ENCODE measurements around the gene CAB39. TPM values are rescaled to one million over a fixed set of nuclear protein-coding genes. Genes with fewer than 3 reads are reported as not detected.
A peak's percentile ranks its signal among the peaks of the same experiment; 100 is the strongest.

Gene CAB39
- total RNA-seq: 80.9 TPM
- long read RNA-seq, transcript CAB39-201 (9 exons, 3,826 nt): major isoform, 239 of 265 reads
- long read RNA-seq, transcript CAB39-202 (9 exons, 1,626 nt): minor isoform, 5 of 265 reads
- long read RNA-seq, partial matches to known transcripts: 10 of 265 reads
- long read RNA-seq, other reads (novel, unspliced or antisense): 10 of 265 reads

DNA sequence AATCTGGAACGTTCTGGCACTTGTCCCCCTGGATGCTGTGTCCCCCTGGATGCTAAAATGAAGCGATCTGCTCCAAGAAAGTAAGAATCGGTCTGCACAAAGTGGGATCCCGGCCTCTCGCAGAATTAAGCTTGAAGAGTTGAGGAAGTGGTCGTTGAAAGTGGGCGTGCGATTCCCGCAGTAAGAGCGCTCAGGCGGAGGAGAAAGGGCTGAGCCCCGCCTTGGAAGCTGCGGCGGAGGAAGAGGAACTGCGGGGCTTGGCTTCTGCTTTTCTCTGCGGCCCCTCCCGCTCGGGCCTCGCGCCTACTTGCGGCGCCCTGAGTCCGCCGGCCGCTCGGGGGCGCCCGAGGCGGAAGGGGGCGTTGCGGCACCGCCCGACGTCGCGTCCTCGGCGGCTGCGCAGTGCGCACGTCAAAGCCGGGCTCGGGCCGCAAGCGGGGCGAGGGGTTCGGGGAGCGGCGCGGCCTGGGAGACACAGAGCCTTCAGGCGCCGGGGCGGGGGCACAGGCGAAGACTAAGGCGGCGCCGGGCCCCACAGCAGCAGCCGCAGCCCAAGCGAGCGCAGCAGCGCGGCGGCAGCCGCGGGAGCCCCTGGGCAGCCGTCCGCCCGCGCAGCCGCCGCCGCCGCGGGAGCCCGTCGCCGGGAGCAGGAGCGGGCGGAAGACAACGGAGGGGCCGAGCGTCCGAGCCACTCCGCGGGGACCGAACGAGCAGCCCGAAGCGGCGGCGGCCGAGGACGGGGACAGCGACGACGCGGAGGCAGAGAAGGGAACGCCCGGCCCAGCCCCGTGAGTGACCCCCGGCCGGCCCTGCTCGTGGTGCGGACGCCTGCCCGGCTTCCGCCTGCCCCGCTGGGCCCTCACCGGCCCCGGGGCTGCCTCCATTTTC lies at the start of gene CAB39:
TSS of gene CAB39 (plus strand) at position 400 of the 888 bp plus-strand sequence. CDS start 47,160 bp downstream, outside the sequence.
- intact Hi-C loops (cut with DNase I): loop anchor here (5.0 kb wide), 1 partner anchor 85 kb away; no protein-coding TSS in a partner anchor
- DNase-seq (peak; percentile 93), ATAC-seq (ENCODE audit: poor library complexity) (peak; percentile 97)

DNA sequence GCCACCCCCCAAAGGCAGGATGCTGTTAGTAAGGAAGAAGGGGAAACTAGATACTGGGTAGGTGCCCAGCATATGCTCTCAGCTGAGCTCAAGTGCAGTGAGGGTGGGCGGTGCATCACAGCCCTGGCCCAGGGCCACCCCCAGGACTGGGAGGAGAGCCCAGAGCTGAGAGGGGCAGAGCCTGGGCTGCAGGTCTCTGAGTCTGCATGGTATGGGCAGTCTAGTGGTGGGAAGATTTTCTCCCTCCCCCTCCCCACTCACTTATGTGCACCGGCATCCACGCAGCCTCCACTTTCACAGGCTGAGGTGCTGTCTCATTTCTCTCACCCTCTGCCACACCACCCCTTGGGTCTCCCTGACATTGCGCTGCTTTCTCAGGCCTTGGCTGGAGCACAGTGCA lies 48.5 kb upstream of the CAB39 start:
- intact Hi-C loops (cut with DNase I): no loop called here
- peak; percentile 75 for DNase-seq
- ATAC-seq (ENCODE audit: poor library complexity): peak; percentile 71

DNA sequence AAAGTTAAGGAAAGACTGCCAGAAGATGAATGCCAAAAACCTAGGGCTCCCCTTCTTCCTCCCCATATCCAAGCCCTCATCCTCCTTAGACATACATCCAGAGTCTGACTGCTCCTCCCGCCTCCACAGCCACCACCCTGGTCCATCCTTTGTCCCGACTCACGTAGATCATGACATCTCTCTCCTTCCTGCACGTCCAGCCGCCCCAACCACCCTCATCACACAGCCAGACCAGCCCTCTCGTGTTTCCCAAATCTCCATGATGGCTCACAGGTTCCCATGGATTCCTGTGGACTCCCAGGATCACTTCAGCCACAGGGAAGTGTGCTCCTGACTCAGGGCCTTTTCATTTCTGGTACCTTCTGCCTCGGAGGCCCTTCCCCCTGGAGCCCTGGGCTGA lies 47.8 kb upstream of the CAB39 start:
- ATAC-seq (ENCODE audit: poor library complexity) (no peak), DNase-seq (no peak)
- intact Hi-C loops (cut with DNase I): no loop called here

DNA sequence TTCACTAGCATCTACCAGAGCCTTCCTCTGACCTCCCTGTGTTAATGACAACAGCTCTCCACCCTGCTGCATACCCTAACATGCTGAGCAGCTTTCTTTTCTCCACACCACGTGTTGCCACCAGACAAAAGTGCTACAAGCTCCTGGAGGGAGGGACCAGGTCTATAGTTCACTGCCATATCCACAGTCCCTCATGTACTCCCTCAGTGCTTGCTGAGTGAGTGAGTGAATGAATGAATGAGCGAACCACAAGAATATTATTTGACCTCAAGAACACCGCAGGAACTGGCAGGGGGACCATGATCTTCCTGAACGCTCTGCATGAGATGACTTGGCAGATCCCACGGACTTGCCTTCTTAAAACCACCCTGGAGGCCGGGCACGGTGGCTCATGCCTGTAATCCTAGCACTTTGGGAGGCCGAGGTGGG lies 47.4 kb upstream of the CAB39 start:
- no peak for ATAC-seq (ENCODE audit: poor library complexity)
- no peak for DNase-seq
- intact Hi-C loops (cut with DNase I): no loop called here

DNA sequence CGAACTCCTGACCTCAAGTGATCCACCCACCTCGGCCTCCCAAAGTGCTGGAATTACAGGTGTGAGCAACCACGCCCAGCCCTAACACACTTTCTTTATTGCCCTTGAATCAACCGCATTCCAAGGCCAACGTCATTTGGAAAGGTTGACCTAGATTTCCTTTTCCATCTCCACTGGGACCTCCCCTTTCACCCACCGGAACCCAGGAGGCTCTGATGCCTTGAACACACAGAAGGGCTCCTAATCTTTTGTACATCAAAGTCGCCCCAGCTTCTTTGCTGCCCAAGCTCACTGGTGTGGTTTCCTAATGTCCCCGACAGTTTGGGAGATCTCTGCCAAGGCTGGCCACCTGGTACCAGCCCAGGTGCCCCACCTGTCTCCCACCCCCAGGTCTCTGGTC lies 46.2 kb upstream of the CAB39 start:
- intact Hi-C loops (cut with DNase I): no loop called here
- ATAC-seq (ENCODE audit: poor library complexity): no peak
- no peak for DNase-seq

DNA sequence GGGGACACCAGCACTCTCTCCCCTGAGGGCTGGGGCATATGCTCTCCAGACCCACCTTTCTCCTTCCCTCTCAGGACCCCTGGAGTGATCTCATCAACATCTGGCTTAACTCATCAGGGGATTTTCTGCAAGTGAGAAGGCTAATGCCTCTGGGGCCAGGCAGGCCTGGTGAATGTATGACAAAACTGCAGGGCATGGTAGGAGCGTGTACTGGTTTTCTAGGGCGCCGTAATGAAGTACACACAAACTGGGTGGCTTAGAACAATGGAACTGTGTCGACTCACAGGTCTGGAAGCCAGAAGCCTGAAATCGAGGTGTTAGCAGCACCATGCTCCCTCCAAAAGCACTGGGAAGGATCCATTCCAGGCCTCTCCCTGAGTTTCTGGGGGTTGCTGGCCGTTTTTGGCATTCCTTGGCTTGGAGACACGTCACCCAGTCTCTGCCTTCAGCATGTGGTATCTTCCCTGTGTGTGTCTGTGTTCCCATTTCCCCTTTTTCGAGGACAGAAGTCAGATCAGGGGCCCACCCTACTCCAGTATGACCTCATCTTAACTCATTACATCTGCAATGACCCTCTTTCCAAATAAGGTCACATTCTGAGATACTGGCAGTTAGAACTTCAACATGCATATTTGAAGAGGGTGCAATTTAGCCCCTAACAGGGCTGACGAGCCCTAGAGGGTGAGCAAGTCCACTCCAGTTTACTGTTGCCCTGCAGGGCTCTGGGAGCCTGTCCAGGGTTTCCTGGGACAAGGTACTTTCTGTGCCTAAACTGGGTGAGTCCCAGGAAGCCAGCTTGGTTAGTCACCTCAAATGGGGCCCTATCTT lies 45.5 kb upstream of the CAB39 start:
- no peak for DNase-seq

DNA sequence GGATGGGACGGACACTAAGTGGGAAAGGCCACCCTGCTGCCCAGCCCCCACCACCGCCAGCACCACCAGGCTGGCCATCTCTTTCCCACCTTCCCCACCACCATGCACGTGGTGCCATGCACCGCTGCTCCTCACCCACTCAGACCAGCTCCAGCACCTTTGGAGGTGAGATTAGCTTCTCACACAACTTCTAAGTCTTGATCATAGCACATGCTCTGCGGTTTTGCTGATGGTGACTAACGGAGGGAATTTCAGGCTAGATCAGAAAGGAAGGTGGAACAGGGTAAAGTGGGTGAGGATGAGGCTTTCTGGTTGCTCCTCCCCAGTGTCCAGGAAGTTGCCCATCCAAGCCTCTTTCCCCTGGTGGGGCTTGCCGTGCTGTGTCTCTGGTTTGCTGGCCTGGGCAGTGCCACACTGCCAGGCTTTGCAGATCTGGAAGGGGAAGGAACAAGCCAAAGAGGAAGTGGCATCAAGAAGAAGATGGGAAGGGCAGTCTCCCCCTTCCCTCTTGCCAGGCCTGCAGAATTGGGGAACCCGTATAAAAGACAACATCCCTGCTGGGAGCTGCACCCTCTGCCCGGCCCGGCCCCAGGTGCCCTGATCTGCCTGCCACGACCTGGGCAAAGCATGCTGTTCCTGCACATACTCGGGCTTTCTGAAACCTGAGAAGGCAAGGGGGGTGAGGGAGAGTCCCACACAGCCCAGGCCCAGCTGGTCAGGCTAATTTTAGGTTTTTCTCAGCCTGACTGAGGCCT lies 44.3 kb upstream of the CAB39 start:
- DNase-seq: peak; percentile 70
- peak; percentile 81 for ATAC-seq (ENCODE audit: poor library complexity)
- intact Hi-C loops (cut with DNase I): no loop called here

More for the DNA sequence above, 45.5 kb upstream of the CAB39 start:
- peak; percentile 28 for ATAC-seq (ENCODE audit: poor library complexity)
- intact Hi-C loops (cut with DNase I): no loop called here

DNA sequence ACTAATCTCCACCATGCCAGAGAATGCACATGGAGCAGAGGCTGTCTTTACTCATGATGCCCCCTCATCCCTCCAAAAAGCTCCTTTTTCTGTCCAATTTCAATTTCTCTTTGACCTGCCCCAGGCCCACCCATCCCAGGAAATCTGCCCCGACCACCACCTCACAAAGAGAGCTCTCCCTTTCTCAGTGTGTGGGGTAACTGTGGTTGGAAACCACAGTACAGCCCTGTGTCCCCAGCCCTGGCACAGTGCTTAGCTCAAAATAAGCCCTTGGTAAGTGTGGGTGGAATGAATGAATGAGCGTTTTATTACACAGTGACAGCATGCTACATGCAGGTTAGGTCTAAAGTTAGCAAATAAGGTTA lies 43.7 kb upstream of the CAB39 start:
- DNase-seq (no peak), ATAC-seq (ENCODE audit: poor library complexity) (peak; percentile 4)
- intact Hi-C loops (cut with DNase I): no loop called here

DNA sequence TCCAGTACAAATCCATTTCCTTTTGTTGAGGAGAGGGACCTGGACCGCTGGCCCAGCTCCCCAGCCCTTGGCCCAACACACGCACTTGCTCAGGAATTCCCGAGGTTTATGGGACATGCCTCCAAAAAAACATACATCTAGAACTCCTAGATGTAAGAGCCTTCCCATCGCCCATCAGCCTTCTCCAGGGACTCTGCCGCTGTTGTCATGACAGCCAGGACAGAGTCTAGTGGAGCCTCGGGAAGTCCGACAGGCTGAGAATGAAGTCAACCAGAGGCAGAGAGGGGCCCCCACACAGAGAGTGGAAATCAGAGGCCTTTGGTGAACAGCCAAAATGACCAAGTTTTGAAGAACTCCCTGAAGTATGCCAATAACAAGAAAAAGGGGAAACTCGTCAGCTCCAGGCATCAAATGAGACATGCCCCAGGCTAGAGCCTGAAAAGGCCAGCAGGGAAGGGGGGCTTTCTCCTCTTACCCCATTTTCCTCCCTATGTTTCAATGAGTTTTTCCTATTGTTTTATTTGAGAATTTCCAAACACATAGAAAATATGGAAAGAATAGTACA lies 43.2 kb upstream of the CAB39 start:
- intact Hi-C loops (cut with DNase I): no loop called here
- ATAC-seq (ENCODE audit: poor library complexity): no peak
- DNase-seq: no peak

DNA sequence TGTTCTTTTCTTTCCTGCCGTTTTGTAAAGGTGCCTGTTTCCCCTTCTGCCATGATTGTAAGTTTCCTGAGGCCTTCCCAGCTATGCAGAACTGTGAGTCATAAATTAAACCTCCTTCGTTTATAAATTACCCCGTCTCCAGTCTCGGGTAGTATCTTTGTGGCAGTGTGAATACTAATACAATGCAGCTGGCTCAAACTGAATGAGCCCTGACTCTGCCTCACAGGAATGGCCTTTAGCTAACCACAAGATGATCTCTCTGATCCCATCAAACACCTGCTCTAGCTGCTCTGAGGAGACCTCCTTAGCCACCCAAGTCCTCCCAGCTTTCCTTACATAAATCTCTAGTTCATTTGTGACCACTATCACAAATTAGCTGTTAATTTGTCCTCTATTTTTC lies 41.5 kb upstream of the CAB39 start:
- ATAC-seq (ENCODE audit: poor library complexity) (no peak), DNase-seq (no peak)
- intact Hi-C loops (cut with DNase I): no loop called here

DNA sequence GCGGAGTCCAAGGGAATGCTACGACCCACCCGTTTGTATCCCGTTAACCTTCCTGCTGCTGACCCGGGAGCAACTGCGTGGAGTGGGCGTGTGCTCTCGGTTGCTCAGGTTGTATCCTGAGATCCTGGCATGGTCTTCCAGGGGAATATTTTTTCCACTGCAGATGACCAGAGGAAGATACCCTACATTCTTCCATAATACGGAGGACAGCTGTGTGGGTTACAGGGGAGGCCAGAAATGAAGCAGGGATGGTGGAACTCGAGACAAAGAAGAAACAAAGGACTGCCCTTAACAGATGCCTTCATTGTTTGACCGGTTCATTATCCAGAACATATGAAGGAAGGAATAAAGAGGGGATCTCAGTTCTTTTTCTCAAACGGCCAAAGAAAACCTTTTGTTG lies 39.8 kb upstream of the CAB39 start:
- ATAC-seq (ENCODE audit: poor library complexity) (no peak), DNase-seq (no peak)
- intact Hi-C loops (cut with DNase I): no loop called here

DNA sequence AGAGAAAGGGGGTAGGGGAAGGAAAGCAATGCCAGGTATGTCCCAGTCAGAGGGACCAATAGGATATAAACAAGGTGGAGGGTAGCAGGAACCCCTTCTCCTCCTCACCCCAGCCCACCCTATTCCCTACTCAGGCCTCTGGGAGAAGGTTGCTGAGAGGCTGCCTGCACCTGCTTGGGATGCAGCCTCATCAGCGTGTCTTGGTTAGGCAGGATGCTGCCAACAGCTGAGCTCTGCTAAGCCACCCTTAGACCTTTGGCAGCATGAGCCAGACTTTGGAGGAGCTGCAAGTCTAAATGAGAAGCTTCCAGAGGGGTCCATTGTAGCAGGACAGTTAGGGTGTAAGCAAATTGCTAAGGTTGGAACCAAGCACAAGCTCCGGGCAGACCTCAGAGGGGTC lies 38.2 kb upstream of the CAB39 start:
- DNase-seq (no peak), ATAC-seq (ENCODE audit: poor library complexity) (no peak)
- intact Hi-C loops (cut with DNase I): no loop called here

DNA sequence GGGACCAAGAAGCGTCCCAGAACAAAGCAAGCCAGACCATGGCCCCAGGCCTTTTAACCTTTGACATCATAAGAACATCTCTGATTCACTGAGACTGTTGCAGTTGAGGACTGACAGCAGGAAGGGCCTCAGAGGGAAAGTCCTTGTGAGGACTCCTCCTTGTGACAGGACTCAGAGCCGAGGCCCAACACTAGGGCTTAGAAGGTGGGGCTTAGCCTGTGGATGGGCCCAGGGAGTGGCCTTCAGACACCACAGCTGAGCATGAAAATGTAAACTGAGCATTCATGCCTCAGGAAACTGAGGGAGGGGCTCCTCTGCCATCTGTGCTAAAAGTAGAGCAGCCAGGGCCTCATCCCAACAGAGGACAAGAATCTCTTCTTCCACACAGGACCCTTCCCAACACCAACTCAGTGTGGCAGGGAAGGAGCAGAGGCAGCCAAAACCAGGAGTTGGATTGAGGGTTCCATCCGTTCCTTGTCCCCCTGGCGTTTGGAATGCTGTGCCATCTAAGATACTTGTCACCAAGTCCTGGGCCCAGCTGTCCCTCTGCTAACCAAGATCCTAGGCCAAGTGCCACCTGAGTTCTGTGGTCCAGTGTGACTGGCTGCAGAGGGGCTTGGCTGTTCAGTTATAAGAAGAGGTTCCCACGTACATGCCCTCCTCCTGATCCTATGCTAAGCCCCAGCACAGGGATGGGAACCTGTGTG lies 37.5 kb upstream of the CAB39 start:
- intact Hi-C loops (cut with DNase I): no loop called here
- DNase-seq: no peak
- no peak for ATAC-seq (ENCODE audit: poor library complexity)

DNA sequence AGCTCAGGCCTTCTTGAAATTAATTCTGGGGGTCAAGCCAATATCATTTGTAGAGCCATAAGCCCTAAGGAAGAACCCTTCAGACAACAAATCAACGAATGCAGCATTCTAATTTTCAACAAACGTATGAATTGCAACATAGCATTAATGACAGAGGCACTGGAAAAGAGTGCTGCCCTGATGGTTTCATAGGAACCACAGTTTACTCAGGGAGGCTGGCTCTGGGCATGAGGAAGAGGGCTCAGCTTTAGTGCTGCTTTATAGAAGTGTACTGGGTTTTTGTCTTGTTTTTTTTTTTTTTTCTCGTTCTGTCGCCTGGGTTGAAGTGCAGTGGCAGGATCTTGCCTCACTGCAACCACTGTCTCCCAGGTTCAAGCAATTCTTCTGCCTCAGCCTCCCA lies 36.1 kb upstream of the CAB39 start:
- DNase-seq (no peak), ATAC-seq (ENCODE audit: poor library complexity) (no peak)
- intact Hi-C loops (cut with DNase I): no loop called here

DNA sequence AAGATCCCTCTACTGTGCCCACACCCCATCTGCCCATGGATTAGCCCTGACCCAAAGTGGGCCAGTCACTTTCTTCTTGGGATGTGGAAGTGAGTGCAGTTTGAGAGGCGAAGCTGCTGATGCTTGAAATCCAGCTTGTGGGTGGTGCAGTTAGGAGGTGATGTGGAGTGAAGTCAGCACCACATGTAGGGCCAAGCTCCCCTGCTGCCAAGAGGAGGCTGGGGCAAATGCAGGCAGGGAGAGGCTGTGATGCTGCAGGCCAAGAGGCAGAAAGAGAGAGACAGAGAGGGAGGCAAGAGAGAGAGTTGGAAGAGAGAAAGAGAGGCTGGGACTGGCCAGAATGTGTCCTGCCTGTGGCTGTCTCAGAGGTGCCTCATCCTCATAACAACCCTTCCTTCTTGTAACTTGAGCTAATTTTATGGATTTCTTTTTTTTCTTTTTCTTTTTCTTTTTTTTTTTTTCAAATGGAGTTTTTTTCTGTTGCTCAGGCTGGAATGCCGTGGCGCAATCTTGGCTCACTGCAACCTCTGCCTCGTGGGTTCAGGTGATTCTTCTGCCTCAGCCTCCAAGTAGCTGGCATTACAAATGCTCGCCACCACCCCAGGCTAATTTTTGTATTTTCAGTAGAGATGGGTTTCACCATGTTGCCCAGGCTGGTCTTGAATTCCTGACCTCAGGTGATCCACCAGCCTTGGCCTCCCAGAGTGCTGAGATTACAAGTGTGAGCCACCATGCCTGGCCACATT lies 35.3 kb upstream of the CAB39 start:
- intact Hi-C loops (cut with DNase I): no loop called here
- DNase-seq (no peak), ATAC-seq (ENCODE audit: poor library complexity) (no peak)

DNA sequence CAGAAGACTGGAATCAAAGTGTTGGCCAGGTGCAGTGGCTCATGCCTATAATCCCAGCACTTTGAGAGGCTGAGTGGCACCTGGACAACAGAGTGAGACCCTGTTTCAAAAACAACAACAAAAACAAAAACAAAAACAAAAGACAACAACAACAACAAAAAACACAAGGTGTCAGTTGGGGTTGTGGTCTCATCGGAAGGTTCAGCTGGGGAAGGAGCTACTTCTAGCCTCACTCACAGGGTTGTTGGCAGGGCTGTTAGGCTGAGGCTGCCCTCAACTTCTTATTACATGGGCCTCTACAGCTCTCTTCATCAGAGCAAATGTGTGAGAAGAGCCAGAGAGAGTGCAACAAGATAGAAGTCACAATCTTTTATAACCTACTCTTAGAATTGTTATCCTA lies 34.6 kb upstream of the CAB39 start:
- ATAC-seq (ENCODE audit: poor library complexity) (no peak), DNase-seq (no peak)
- intact Hi-C loops (cut with DNase I): no loop called here

DNA sequence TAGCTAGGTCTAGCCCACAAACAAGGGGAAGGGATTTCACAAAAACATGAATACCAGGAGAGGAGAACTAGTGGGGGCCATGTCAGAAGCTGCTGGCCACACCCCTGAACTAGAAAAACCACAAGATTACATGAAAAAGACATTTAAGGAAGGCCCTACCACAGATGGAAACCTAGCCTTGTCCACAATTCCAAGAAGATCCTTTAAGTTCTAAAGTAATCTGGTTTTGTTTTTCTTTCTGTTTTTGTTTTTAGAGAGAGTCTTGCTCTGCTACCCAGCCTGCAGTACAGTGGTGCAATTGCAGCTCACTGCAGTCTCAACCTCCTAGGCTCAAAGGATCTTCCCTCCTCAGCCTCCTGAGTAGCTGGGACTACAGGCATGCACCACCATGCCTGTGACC lies 34.2 kb upstream of the CAB39 start:
- intact Hi-C loops (cut with DNase I): no loop called here
- DNase-seq: no peak
- no peak for ATAC-seq (ENCODE audit: poor library complexity)

Measured in Right ventricle myocardium superior (tissue), 1 donor.